CD4-positive, CD25-positive, alpha-beta regulatory T cell (primary cell): ENCODE measurements around the gene ANKRD33B. TPM values are rescaled to one million over a fixed set of nuclear protein-coding genes. Genes with fewer than 3 reads are reported as not detected.

Experiments used
- ATAC-seq, 2 donors: fragments of 150-1000 bp; cut with Tn5 transposase; one replicate each; pipeline ENCODE4 v1.10.0; 2021; ENCODE audit warnings: low read depth in 2 of 2, moderate number of reproducible peaks in 2 of 2, moderate library complexity in 1 of 2
- DNase-seq, 3 donors: peaks; one replicate each; pipeline versions ENCODE4 v3.0.0 to v3.0.0-alpha.2; 2012 to 2022; ENCODE audit warnings: mixed read lengths in 1 of 3
- H3K27ac ChIP-seq: one replicate; pipeline ENCODE4 v1.7.0; 2013; ENCODE audit warnings: mild to moderate bottlenecking, low read length; ENCODE audit not compliant: insufficient read depth, poor library complexity, severe bottlenecking
- H3K27me3 ChIP-seq: one replicate; pipeline ENCODE4 v1.7.0; 2013; ENCODE audit warnings: low read length; ENCODE audit not compliant: control insufficient read depth, insufficient read depth
- H3K36me3 ChIP-seq: one replicate; pipeline ENCODE4 v1.7.0; 2013; ENCODE audit warnings: mild to moderate bottlenecking, low read length, moderate library complexity; ENCODE audit not compliant: control insufficient read depth, insufficient read depth
- H3K4me1 ChIP-seq: 2 replicates; pipeline ENCODE4 v1.7.0; 2013; ENCODE audit warnings: mild to moderate bottlenecking, low read length; ENCODE audit not compliant: insufficient read depth, control insufficient read depth, poor library complexity, severe bottlenecking
- H3K4me3 ChIP-seq: one replicate; pipeline ENCODE4 v1.7.0; 2013; ENCODE audit warnings: low read depth, mild to moderate bottlenecking, low read length, moderate library complexity
- H3K9me3 ChIP-seq, 2 experiments: 1 replicate in 1 of 2; 2 replicates in 1 of 2; pipeline ENCODE4 v1.7.0; 2013; ENCODE audit warnings: low read length in 2 of 2, mild to moderate bottlenecking in 1 of 2, moderate library complexity in 1 of 2; ENCODE audit not compliant: control insufficient read depth in 2 of 2
- H3K27ac Mint-ChIP-seq, 3 donors: one replicate each; pipeline ENCODE4 v1.8.0; 2020 to 2022; ENCODE audit warnings: mild to moderate bottlenecking in 3 of 3, mixed read lengths in 3 of 3, moderate library complexity in 2 of 3
- H3K27me3 Mint-ChIP-seq: one replicate; pipeline ENCODE4 v1.8.0; 2022; ENCODE audit warnings: mild to moderate bottlenecking, mixed read lengths
- H3K36me3 Mint-ChIP-seq: one replicate; pipeline ENCODE4 v1.8.0; 2020; ENCODE audit warnings: mixed read lengths
- H3K4me1 Mint-ChIP-seq, 4 donors: one replicate each; pipeline ENCODE4 v1.8.0; 2020 to 2022; ENCODE audit warnings: mixed read lengths in 4 of 4, mild to moderate bottlenecking in 1 of 4
- H3K4me3 Mint-ChIP-seq, 4 donors: one replicate each; pipeline ENCODE4 v1.8.0; 2020 to 2022; ENCODE audit warnings: mild to moderate bottlenecking in 4 of 4, mixed read lengths in 4 of 4, moderate library complexity in 3 of 4
- H3K9me3 Mint-ChIP-seq, 7 donors: one replicate each; pipeline ENCODE4 v1.8.0; 2020 to 2022; ENCODE audit warnings: mixed read lengths in 7 of 7, mild to moderate bottlenecking in 3 of 7, moderate library complexity in 2 of 7
- polyA plus RNA-seq, 4 donors: library from polyadenylated mRNA; unstranded; fragments of 300-500 nt; fragmentation: Illumina TruSeq; gene quantifications; one replicate each; pipeline ENCODE4 v1.2.3, GENCODE V29; 2021
- total RNA-seq: library from RNA; stranded (reverse); gene quantifications from one replicate; pipeline ENCODE4 v1.2.3, GENCODE V29; 2022

The ANKRD33B gene
- total and polyA plus RNA-seq, 5 donors from 2014 or later = 0.25 to 6.6 (median 0.33) TPM

DNA sequence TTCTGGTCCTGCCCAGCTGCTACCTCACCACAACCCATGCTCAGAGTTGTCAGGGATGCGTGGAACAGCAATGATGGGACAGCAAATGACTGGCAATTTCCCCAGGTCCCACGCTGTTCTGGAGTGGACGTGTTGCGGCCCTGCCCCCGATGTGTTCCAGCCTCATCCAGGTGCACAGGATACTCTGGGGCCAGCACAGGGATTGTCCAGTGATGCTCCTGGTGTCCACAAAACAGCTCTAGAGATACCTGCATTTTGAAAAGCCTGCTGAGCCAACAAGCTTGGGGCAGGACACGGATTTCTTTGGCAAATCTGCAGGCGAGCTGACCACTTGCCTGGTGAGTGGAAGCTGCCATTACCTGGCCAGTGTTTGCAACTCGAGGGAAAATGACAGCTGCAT is 88.7 kb downstream of the ANKRD33B start:
- DNase-seq = no peak
- H3K27ac ChIP-seq = no peak overlapping the region
- Mint-ChIP-seq H3K4me3 (no peak overlapping the region), H3K27me3 (no peaks in the 10 kb centered on the region), H3K27ac (no peak overlapping the region), H3K9me3 (no peaks in the 10 kb centered on the region), H3K36me3 (peaks cover 8% of the 10 kb centered on the region), H3K4me1 (peaks cover 0 to 4% (median 0%) of the 10 kb centered on the region in 4 donors)
- H3K4me1 ChIP-seq = no peaks in the 10 kb centered on the region
- H3K36me3 ChIP-seq = no peaks in the 10 kb centered on the region
- H3K27me3 ChIP-seq = no peaks in the 10 kb centered on the region
- no peak overlapping the region for H3K4me3 ChIP-seq
- ATAC-seq = no peak
- no peaks in the 10 kb centered on the region for H3K9me3 ChIP-seq

DNA sequence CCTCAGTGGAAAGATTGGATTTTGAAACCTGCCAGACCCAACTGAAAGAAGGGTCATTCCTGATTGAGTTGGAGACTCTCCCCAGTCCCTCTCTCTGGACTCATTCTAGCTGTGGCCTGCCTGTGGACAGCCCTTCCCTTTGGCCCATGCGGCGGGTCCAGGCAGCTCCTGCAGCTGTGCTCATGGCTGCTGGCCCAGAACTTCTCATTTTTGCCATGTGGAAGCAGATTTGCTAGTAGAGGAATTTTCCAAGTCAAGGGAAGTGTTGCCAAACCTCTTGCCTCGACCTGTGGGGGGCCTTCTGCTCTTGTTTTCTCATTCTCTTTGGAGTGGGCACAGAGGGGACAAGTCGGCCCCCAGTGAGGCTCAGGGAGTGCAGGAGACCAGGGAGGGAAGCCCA is 89.2 kb downstream of the ANKRD33B start:
- Mint-ChIP-seq H3K9me3 (no peaks in the 10 kb centered on the region), H3K36me3 (peaks cover 8% of the 10 kb centered on the region)
- H3K36me3 ChIP-seq = no peaks in the 10 kb centered on the region

GRCh38 chr5:10653751-10654400 is 90.0 kb downstream of the ANKRD33B start:
- Histone ChIP-seq H3K27me3 (no peaks in the 10 kb centered on the region), H3K4me1 (no peaks in the 10 kb centered on the region), H3K4me3 (no peak overlapping the region), H3K27ac (no peak overlapping the region), H3K36me3 (no peaks in the 10 kb centered on the region), H3K9me3 (no peaks in the 10 kb centered on the region)
- peak overlapping the region in 1 of 3 donors; percentile 50 for H3K27ac Mint-ChIP-seq
- H3K4me1 Mint-ChIP-seq = peaks cover 0 to 4% (median 0%) of the 10 kb centered on the region in 4 donors
- peaks cover 8% of the 10 kb centered on the region for H3K36me3 Mint-ChIP-seq
- no peak for DNase-seq
- no peak for ATAC-seq
- H3K27me3 Mint-ChIP-seq = no peaks in the 10 kb centered on the region
- no peak overlapping the region for H3K4me3 Mint-ChIP-seq
- H3K9me3 Mint-ChIP-seq = peaks cover 0 to 5% (median 0%) of the 10 kb centered on the region in 7 donors

More for the DNA sequence above, 89.2 kb downstream of the ANKRD33B start:
- no peak overlapping the region for H3K4me3 ChIP-seq
- H3K9me3 ChIP-seq = no peaks in the 10 kb centered on the region
- no peaks in the 10 kb centered on the region for H3K4me1 ChIP-seq
- DNase-seq = no peak
- no peaks in the 10 kb centered on the region for H3K27me3 ChIP-seq
- Mint-ChIP-seq H3K27me3 (no peaks in the 10 kb centered on the region), H3K27ac (no peak overlapping the region), H3K4me1 (peaks cover 0 to 4% (median 0%) of the 10 kb centered on the region in 4 donors), H3K4me3 (no peak overlapping the region)
- no peak overlapping the region for H3K27ac ChIP-seq
- no peak for ATAC-seq

DNA sequence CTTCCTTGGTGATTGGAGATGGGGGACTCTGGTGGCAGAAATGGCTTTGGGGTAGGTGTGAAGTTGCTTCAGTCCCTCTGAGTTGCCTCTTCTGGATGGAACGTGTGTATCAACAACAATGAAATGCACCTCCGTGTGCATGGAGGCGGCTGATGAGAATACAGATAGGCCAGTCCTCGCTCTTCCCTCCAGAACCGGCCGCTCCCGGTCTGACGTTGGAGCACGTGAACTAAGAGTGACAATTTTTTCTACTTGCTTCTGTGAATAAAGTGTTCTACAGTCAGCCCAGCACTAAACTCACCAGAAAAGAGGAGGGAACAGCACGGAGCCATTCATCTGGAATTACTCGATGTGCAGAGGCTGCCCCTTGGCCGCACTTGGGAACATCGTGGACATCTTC is 90.7 kb downstream of the ANKRD33B start:
- Histone ChIP-seq H3K4me3 (no peak overlapping the region), H3K9me3 (no peaks in the 10 kb centered on the region), H3K36me3 (no peaks in the 10 kb centered on the region), H3K27ac (no peak overlapping the region), H3K4me1 (no peaks in the 10 kb centered on the region), H3K27me3 (no peaks in the 10 kb centered on the region)
- ATAC-seq (no peak), DNase-seq (no peak)
- H3K27ac Mint-ChIP-seq = peak overlapping the region in 1 of 3 donors; percentile 42
- H3K9me3 Mint-ChIP-seq = peaks cover 0 to 5% (median 0%) of the 10 kb centered on the region in 7 donors
- no peak overlapping the region for H3K4me3 Mint-ChIP-seq
- H3K27me3 Mint-ChIP-seq = no peaks in the 10 kb centered on the region
- H3K4me1 Mint-ChIP-seq = peaks cover 0 to 4% (median 0%) of the 10 kb centered on the region in 4 donors
- peaks cover 8% of the 10 kb centered on the region for H3K36me3 Mint-ChIP-seq

GRCh38 chr5:10655161-10655971 is 91.5 kb downstream of the ANKRD33B start:
- H3K27me3 Mint-ChIP-seq = no peaks in the 10 kb centered on the region
- H3K4me3 Mint-ChIP-seq = no peak overlapping the region
- no peaks in the 10 kb centered on the region for H3K9me3 ChIP-seq
- H3K4me1 Mint-ChIP-seq = peaks cover 0 to 4% (median 0%) of the 10 kb centered on the region in 4 donors
- H3K27ac Mint-ChIP-seq = no peak overlapping the region
- H3K27me3 ChIP-seq = no peaks in the 10 kb centered on the region
- peaks cover 7% of the 10 kb centered on the region for H3K36me3 Mint-ChIP-seq
- peaks cover 0 to 5% (median 0%) of the 10 kb centered on the region in 7 donors for H3K9me3 Mint-ChIP-seq
- no peaks in the 10 kb centered on the region for H3K36me3 ChIP-seq
- no peak overlapping the region for H3K4me3 ChIP-seq
- DNase-seq = no peak
- peak in 1 of 2 donors; percentile 28 for ATAC-seq
- H3K27ac ChIP-seq = no peak overlapping the region
- H3K4me1 ChIP-seq = no peaks in the 10 kb centered on the region

DNA sequence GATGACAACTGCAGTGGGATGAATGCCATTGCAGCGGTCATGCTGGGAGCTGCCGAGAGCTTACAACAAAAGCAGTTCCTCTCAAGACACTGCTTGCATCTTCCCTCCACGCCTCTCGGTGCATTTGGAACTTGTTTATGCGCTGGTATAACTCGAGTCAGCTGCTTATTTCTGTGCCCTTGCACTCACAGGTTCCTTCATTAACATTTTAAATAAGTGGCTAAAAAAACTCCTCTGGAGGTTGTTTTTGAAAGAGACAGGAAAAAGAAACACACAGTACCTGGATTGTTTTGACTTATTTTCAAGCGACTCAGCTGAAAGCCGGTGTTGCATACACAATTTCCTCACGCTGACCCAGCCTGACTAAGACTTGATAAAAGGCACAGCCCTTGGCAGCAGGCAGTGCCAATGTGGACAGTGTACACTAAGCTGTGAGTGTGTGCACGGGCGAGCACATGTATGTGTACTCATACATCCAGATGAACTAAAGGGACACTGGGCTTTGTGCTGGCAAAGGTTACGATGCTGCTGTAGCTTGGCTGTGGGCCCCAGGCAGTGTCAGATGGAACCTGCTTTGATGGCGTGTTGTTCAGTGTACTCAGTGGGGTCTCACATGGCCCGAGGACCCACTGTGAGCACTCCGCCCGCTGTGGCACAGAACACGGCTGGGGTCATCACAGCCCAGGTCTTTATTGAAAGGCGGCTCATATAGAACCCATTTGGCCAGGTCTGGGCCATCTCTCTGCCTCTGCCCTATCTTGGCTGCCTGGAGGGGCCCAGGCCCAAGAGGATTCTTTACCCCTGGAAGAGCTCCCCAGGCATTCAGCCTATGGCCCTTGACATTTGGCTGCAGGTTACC is 92.3 kb downstream of the ANKRD33B start:
- Histone ChIP-seq H3K9me3 (no peaks in the 10 kb centered on the region), H3K4me1 (no peaks in the 10 kb centered on the region), H3K36me3 (no peaks in the 10 kb centered on the region), H3K4me3 (no peak overlapping the region), H3K27ac (no peak overlapping the region), H3K27me3 (no peaks in the 10 kb centered on the region)
- no peaks in the 10 kb centered on the region for H3K27me3 Mint-ChIP-seq
- peaks cover 4% of the 10 kb centered on the region for H3K36me3 Mint-ChIP-seq
- DNase-seq = no peak
- H3K9me3 Mint-ChIP-seq = peaks cover 0 to 5% (median 0%) of the 10 kb centered on the region in 7 donors
- ATAC-seq = no peak
- peak overlapping the region in 1 of 3 donors; percentile 56 for H3K27ac Mint-ChIP-seq
- peaks cover 0 to 2% (median 0%) of the 10 kb centered on the region in 4 donors for H3K4me1 Mint-ChIP-seq
- no peak overlapping the region for H3K4me3 Mint-ChIP-seq

DNA sequence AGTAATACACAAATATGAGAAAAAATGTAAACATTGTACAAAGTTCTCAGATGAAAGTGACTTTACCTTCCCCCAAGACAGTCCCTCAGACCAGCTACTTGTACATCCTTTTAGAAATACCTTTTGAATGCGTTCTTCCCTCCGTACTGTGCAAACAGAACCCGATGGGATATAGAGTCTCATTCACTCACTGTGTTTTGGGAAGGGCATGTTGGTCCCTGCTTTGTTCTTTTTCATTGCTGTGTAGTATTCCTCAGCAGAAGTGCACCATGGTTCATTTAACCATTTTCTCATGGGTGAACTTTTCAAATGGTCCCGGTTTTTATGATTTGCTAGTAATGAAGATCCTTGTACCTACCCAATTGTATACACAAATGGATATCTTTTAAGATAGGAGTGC is 94.4 kb downstream of the ANKRD33B start:
- no peak for DNase-seq
- H3K9me3 ChIP-seq = no peaks in the 10 kb centered on the region
- Mint-ChIP-seq H3K4me3 (no peak overlapping the region), H3K36me3 (peaks cover 4% of the 10 kb centered on the region), H3K4me1 (peaks cover 0 to 2% (median 0%) of the 10 kb centered on the region in 4 donors), H3K27ac (no peak overlapping the region), H3K9me3 (peaks cover 0 to 5% (median 0%) of the 10 kb centered on the region in 7 donors), H3K27me3 (no peaks in the 10 kb centered on the region)
- no peak for ATAC-seq
- H3K4me3 ChIP-seq = no peak overlapping the region
- H3K27me3 ChIP-seq = no peaks in the 10 kb centered on the region
- no peaks in the 10 kb centered on the region for H3K36me3 ChIP-seq
- no peaks in the 10 kb centered on the region for H3K4me1 ChIP-seq
- H3K27ac ChIP-seq = no peak overlapping the region
